Fibroblast of lung (primary cell): ENCODE results near the gene S100A5.

ENCODE experiments used
- EZH2 ChIP-seq: IDR thresholded peaks from 2 replicates; pipeline ENCODE4 v1.5.1; 2012; ENCODE audit warnings: low read length, control low read depth, mild to moderate bottlenecking; ENCODE audit errors: missing control alignments
- TF ChIP-seq, protein P1 (sequence below), 2 donors: IDR thresholded peaks in 1 of 2; conservative IDR thresholded peaks in 1 of 2; 1 replicate in 1 of 2; 2 replicates in 1 of 2; pipeline ENCODE4 v1.5.1; 2011 to 2012; ENCODE audit warnings: low read length in 2 of 2, control low read depth in 1 of 2, inconsistent platforms in 1 of 2, low read depth in 1 of 2, mild to moderate bottlenecking in 1 of 2

DNA sequence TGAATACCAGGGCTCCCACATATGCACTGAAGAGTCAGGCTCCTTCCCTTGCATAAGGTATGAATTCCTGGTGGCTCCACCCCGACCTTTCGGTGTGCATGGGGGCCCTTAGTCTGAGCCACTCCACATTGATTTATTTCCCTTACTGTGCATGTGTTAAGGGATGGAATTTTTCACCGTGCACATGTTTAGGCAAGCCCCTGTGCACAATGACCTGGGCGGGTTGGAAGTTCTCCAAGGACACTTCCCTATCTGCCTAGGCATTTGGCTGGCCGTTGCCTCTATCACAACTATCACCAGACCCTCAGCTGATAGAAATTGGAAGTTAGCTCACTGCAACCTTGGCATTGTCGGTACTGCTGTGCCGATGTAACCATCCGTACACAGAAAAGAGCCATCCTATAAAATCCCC is 14.6 kb downstream of the S100A5 start:
- TF ChIP-seq, protein P1, sequence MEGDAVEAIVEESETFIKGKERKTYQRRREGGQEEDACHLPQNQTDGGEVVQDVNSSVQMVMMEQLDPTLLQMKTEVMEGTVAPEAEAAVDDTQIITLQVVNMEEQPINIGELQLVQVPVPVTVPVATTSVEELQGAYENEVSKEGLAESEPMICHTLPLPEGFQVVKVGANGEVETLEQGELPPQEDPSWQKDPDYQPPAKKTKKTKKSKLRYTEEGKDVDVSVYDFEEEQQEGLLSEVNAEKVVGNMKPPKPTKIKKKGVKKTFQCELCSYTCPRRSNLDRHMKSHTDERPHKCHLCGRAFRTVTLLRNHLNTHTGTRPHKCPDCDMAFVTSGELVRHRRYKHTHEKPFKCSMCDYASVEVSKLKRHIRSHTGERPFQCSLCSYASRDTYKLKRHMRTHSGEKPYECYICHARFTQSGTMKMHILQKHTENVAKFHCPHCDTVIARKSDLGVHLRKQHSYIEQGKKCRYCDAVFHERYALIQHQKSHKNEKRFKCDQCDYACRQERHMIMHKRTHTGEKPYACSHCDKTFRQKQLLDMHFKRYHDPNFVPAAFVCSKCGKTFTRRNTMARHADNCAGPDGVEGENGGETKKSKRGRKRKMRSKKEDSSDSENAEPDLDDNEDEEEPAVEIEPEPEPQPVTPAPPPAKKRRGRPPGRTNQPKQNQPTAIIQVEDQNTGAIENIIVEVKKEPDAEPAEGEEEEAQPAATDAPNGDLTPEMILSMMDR (conservative IDR thresholded peaks at IDR 0.05 in 1 of 2, IDR thresholded peaks at IDR 0.05 in 1 of 2; ENCODE audit: low read depth in 1 of 2, low read length in 2 of 2) = no peak
- TF ChIP-seq EZH2 = no peak
